Hematopoietic multipotent progenitor cell treated with erythropoietin and hydrocortisone succinate and interleukin-3 and kit ligand, for 15 days (in vitro differentiated cells): Measurements from ENCODE around the gene CRLF1.

Experiments
- DNase-seq: peaks from one replicate; pipeline ENCODE4 v3.0.0-alpha.2; 2015; ENCODE audit warnings: low spot score

Gene CRLF1

DNA sequence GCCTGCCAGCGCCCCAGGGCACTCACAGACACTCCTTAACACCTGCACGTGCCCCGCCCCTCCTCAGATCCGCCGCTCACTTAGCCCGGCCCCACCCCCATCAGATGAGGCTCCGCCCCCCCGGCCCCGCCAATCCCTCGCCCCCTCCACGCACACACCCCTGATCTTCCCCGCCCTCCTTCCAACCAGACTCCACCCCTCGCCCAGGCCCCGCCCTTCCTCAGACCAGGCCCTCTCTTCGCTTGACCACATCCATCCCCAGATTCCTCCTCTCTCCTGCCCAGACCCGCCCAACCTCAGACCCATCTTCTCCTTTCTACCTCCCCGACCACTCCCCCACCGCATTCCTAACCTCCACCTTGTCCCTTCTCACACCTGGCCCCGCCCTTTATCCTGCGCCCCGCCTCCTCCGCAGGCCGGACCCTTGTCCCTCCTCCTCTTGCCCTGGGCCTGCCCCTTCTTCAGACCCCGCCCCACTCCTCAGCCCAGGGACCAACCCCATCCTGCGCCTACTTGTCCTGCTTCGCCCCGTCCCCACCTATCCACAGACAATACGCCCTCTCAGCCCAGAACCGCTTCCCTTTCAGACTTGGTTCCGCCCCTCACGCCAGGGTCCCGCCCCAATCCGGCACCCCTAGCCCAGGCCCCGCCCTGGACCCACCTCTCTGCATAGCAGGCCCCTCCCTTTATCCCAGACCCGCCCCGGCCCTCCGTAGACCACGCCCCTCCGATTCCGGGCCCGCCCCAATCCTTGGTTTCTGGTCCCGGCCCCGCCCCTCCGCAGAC, 29.8 kb upstream of the CRLF1 start:
- DNase-seq = peak; percentile 91

GRCh38 chr19:18635831-18636182, 29.2 kb upstream of the CRLF1 start:
- no peak for DNase-seq

GRCh38 chr19:18634612-18635297, 28.2 kb upstream of the CRLF1 start:
- no peak for DNase-seq

DNA sequence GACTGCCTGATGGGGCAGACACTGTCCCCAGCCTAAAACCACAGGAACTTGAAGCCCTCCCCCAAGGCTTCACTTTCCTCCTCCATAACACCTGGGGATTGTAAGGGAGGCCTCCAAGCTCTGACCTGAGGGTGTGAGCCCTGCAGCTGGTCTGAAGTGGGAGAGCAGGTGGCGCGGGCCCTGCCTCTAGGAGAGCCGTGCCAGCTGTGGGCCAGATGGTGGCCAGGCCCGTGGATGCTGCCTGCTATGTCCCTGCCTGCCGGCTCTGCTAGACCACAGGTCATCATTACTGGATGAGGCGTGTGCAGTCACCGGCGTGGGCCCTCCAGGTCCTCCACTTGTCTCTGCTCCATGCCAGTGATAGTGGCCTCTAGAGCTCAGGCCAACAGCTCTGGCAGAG, 26.7 kb upstream of the CRLF1 start:
- no peak for DNase-seq

GRCh38 chr19:18629166-18630088, 22.8 kb upstream of the CRLF1 start:
- DNase-seq = no peak

DNA sequence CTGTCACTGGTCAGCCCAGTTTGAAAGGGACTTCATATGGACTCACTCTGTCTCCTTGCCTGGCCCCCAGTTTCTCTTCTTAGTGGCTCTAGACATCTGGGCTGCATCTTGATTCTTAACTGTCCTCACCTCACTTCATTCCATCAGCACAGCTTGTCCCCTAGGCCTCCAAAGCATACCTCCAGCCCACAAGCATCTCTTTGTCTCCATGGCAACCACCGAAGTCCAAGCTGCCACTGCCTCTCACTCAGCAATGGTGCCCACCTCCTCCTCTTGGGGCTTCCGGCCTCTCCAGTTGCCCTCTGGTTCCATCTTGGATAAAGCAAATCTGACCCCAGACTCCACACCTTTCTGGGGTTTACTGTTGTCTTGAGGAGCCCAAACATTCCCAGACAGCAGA, 20.3 kb upstream of the CRLF1 start:
- DNase-seq = no peak

- no peak for DNase-seq
Observed at GRCh38 chr19:18620902-18621301, 14.3 kb upstream of the CRLF1 start.

DNA sequence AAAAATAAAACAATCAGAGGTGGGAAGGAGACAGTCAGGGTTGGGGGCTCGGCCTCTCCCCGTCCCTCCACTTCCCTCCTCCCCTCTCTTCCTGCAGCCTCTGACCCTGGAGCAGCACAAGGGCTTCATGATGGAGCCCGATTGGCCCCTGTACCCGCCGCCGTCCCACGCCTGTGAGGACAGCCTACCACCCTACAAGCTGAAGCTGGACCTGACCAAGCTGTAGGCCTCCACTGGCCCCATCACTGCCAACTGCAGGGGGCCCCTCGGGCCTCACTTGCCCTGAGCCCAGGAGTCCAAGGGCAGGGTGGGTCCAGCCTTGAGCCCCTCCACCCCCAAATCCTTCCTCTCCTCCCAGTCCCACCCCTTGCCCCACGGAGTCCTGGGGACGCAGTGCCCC, 13.7 kb upstream of the CRLF1 start:
- DNase-seq = no peak

- no peak for DNase-seq
Observed at GRCh38 chr19:18618236-18618635, 11.6 kb upstream of the CRLF1 start.

DNA sequence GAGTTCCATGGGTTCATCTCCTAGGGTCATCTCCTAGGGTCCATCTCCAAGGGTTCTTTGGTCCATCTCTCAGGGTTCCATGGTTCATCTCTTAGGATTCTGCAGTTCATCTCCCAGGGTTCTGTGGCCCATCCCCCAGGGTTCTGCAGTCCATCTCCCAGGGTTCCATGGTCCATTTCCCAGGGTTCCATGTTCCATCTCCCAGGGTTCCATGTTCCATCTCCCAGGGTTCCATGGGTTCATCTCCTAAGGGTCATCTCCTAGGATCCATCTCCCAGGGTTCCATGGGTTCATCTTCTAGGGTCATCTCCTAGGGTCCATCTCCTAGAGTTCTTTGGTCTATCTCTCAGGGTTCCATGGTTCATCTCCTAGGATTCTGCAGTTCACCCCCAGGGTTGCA, 11.0 kb upstream of the CRLF1 start:
- no peak for DNase-seq

DNA sequence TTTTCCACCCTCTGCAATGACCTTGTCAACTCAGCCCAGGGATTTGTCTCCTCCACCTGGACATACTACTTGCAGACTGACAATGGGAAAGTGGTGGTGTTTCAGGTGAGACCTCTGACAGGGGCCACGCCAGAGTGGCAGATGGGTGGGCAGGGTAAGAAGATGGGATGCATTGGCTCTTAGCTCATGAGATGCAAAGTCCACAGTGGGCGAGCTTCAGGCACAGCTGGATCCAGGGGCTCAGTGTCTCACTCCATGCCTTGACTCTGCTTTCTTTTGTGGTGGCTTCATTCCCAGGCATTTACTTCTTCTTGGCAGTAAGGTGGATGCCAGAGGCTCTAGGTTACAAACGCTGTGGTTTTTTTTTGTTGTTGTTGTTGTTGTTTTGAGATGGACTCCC, 9.4 kb upstream of the CRLF1 start:
- DNase-seq = no peak

GRCh38 chr19:18613589-18614234, 7.1 kb upstream of the CRLF1 start:
- DNase-seq = no peak

GRCh38 chr19:18612772-18613588, 6.4 kb upstream of the CRLF1 start, which contains the start of gene TMEM59L:
Gene TMEM59L (plus strand): TSS chr19:18612870. CDS start chr19:18612959, 89 bp downstream.
- DNase-seq = no peak

- no peak for DNase-seq
Observed at GRCh38 chr19:18612051-18612771, 5.6 kb upstream of the CRLF1 start.

DNA sequence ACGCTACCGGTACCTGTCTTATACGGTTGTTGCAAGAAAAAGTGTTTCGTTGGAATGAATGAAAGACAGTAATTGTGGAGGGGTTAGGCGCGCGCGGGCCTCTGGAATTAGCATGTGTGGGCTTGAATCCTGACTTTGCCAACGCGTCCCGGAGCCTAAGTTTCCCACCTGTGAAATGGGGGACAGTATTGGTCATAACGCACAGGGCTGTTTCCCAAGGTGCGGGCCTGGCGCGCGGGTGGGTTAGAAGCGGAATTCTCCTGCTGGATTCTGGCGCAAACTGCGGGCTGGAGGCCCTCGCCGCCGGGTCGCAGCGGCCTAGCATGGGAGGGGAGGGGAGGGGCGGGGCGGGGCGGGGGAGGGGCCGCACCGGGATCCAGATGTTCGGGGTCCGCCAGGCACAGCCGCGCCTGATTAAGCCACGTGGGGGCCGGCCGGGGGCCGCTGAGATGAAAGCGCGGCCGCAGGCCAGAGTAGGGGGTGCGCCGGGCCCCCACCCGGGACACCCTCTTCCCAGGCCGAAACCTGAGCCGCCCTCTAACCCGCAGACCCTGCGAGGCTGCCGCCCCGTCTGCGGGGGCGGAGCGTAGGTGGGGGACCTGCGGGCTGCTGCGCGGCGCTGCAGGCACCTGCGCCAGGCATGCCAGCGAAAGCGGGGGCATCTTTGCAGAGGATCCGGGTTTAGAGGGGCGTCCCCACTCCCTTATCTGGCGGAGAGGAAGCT, 4.9 kb upstream of the CRLF1 start:
- DNase-seq = no peak

DNA sequence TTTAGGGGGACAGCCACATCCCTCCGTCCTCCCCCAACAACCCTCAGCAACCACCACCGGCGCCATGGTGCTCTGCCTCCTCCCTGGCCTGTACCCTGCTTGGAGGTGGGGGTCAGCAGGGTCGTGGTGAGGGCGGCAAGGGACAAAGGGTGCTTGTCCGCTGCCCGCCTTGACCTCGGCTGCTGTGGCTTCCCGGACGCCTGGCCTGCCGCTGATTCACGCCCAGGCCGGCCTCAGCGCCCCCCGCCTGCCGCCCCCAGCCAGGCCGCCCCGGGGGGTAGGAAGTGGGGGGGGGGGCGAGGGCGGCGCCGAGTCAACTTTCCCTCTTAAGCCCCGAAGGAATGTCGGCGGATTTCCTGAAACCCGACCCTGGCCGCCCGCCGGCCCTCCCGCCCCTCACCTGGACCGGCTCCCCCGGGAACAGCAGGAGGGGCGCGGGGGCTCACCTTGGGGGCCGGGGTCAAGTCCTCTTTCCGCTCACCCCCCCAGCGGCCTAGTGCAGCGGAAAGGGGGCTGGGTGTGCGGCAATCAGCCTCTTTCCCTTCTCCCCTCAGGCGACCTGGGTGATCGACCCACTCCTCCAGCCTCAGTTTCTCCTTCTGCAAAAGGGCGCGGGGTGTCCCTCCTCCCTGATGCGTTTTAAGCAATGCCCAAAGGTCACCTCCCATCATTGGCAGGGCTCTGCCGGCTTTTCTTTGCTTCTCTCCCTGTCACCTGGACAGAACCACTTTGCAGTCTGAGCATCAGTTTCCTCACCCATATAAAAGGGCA, 4.1 kb upstream of the CRLF1 start:
- DNase-seq = no peak

DNA sequence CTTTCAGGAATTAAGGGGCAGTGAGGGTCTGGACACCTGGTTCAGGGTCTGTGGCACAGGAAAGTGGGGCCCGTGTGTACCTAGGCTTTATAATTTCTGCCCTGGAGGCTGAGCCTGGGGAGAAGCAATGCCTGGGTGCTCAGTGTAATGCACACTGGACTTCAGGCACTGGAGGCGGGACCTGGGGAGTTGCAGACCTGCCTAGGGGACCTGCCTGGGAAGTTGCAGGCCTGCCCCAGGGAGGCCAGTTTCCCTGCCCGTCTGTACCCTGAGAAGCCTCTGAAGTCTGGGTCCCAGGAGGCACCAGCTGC, 3.6 kb upstream of the CRLF1 start:
- DNase-seq = no peak

GRCh38 chr19:18609717-18610051, 3.1 kb upstream of the CRLF1 start:
- no peak for DNase-seq
